Peyer's patch (tissue), 4 donors: ENCODE data around the gene RPTOR.

ENCODE experiments used
- CTCF ChIP-seq, 6 experiments: fragments of 450-650 bp in 4 of 6; fragments of 200-600 bp in 2 of 6; sonication (generic) in 1 of 6; IDR thresholded peaks; one replicate each; pipeline ENCODE4 v1.5.1; 2017 to 2019; ENCODE audit warnings: antibody characterized with exemption in 6 of 6, mild to moderate bottlenecking in 3 of 6, moderate library complexity in 1 of 6
- POLR2A ChIP-seq, 2 donors: fragments of 450-650 bp; IDR thresholded peaks; one replicate each; pipeline ENCODE4 v1.5.1; 2017; ENCODE audit warnings: antibody characterized with exemption in 2 of 2, mild to moderate bottlenecking in 2 of 2, moderate library complexity in 2 of 2

DNA sequence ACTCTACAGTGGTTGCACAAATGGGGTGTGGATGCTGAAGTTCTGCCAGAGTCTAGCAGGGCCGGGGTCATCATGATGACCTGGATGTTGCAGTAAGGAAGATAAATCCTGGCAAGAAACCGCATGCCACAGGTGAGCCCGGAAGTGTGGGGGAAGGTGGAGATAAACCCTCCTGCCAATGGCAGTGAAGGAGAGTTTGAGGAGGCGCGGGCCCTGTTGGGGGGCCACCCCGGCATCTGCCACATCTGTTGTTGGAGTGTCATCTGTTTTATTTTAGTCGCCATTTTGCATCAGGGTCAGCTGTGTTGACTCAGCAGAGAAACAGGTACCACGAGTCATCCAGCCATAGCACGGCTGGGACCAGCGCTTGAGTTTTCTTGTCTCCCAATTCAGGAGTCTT is 273.2 kb downstream of the RPTOR start:
- TF ChIP-seq CTCF (IDR thresholded peaks at IDR 0.05) (no peak), POLR2A (IDR thresholded peaks at IDR 0.05) (no peak)
